GM12875 (cell line): ENCODE measurements around the gene CDC42BPB.

Experiments
- H3K4me3 ChIP-seq: one replicate; pipeline ENCODE4 v1.5.1; 2011; ENCODE audit warnings: low read depth, low read length, control low read depth
- TF ChIP-seq, protein P1 (sequence below): IDR thresholded peaks from 2 replicates; pipeline ENCODE4 v1.5.1; 2011; ENCODE audit warnings: low read depth, mild to moderate bottlenecking, control low read depth, inconsistent platforms, low read length, moderate library complexity, borderline replicate concordance; ENCODE audit not compliant: insufficient read depth

CDC42BPB gene

DNA sequence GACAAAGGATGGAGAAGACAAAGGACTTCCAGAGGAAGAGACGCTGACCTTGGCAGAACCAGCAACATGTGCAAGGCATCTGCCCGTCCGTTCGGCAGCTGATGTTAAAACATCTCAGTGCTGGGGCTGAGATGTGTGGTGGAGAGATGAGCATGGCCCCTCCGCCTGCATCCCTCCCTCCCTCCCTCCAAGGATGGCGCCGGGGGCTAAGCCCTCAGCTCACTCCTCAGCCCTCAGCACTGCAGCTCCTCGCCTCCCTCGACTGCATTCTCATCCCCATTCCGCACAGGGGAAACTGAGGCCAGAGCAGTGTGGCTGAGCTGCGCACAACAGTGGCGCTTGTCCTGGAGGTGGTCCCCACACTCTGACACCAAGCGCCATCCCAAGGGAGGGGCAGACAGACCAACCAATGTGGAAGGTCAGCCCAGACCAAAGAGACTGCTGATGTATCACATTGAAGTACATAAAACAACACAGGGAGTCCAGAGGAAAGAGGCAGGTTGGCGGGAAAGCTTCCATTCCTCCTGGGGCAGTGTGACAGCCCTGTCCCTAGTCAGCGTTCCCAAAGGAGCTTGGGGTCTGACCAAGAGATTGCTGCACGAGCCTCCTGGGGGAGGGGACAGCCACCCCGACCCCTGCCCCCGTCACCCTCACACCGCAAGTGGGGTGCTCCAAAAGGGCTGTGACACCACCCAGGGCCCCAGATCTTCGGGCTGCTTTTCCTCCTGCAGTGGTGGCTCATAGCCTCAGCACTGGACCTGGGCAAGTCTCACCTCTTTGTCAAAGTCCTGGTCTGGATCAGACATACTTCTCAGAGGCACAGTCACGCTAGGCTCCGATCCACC is 119.8 kb downstream of the CDC42BPB start:
- TF ChIP-seq, protein P1, sequence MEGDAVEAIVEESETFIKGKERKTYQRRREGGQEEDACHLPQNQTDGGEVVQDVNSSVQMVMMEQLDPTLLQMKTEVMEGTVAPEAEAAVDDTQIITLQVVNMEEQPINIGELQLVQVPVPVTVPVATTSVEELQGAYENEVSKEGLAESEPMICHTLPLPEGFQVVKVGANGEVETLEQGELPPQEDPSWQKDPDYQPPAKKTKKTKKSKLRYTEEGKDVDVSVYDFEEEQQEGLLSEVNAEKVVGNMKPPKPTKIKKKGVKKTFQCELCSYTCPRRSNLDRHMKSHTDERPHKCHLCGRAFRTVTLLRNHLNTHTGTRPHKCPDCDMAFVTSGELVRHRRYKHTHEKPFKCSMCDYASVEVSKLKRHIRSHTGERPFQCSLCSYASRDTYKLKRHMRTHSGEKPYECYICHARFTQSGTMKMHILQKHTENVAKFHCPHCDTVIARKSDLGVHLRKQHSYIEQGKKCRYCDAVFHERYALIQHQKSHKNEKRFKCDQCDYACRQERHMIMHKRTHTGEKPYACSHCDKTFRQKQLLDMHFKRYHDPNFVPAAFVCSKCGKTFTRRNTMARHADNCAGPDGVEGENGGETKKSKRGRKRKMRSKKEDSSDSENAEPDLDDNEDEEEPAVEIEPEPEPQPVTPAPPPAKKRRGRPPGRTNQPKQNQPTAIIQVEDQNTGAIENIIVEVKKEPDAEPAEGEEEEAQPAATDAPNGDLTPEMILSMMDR: no peak
- H3K4me3 ChIP-seq: no peak overlapping the region

DNA sequence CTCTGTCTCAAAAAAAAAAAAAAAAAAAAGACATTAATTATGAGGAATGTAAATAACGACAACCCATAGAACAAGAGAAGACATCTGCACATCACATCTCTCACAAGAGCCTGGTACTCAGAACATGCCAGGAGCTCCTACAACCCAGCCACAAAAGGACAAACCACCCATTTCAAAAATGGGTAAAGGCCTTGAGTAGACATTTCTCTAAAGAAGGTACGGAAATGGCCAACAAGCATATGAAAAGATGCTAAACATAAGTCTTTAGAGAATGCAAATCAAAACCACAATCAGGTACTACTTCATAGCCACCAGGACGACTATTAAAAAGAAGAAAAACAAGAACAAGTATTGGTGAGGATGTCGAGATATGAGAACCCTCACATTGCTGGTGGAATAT is 121.6 kb downstream of the CDC42BPB start:
- TF ChIP-seq, protein P1: no peak

DNA sequence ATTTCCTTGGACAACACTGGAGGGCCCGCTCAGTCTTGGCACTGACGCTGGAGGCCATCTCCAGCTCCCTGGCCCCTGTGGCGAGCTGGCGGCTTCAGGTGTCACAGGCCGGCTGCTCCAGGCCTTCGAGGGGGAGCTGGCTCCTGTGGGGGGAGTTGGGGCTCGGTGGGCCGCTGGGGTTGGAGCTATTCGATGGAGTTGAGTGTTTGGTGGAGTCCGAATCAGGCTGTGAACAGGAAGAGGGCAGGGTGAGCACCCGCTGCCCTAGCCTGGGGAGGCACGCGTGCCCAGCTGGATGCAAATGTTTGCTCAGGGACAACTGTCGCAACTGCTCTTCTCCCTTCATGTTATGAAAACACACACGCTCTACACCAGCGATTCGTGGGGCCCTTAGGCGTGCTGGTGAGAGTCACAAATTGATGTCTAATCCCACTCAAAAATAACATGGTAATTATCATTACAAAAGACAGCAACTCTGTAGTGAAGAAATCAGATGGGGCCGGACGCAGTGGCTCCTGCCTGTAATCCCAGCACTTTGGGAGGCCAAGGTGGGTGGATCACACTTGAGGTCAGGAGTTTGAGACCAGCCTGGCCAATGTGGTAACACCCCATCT is 123.6 kb downstream of the CDC42BPB start:
- TF ChIP-seq, protein P1: no peak
- H3K4me3 ChIP-seq: no peak overlapping the region

More for the DNA sequence above, 121.6 kb downstream of the CDC42BPB start:
- H3K4me3 ChIP-seq: no peak overlapping the region

DNA sequence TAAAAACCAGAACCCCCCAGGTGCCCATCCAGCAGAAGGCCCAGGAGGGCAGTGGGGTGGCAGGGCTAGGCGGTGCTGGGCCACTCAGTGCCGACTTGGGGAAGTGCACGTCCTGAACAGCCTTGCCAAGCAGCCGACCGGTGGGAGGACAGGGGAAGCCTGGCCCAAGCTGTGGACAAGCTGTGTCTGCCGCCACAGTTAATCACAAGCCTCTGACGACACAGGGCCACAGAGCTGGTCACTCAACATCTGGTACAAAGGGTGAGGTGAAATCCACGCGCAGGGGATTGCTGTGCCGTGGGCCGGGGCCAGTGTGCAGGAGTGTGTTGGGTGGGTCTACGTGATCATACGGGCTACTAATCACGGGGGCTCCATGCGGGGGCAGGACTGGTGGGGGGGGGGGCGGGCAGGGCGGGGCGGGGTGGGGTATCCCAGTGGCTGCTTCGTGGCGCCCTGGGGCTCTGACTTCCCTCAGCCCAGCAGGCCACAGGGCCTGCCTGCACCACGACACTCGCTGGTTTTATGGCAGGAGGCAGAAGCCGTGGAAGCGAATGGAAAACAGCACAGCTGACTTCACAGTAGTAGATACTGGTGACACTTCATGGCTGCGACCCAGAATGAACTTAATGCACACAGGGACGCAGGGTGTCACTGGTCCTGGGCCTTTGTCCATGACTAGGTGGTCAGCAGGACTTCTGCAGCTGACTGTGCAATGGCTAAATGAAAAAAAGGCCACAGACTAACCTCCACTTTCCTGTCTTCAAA is 124.7 kb downstream of the CDC42BPB start:
- TF ChIP-seq, protein P1: no peak
- no peak overlapping the region for H3K4me3 ChIP-seq

DNA sequence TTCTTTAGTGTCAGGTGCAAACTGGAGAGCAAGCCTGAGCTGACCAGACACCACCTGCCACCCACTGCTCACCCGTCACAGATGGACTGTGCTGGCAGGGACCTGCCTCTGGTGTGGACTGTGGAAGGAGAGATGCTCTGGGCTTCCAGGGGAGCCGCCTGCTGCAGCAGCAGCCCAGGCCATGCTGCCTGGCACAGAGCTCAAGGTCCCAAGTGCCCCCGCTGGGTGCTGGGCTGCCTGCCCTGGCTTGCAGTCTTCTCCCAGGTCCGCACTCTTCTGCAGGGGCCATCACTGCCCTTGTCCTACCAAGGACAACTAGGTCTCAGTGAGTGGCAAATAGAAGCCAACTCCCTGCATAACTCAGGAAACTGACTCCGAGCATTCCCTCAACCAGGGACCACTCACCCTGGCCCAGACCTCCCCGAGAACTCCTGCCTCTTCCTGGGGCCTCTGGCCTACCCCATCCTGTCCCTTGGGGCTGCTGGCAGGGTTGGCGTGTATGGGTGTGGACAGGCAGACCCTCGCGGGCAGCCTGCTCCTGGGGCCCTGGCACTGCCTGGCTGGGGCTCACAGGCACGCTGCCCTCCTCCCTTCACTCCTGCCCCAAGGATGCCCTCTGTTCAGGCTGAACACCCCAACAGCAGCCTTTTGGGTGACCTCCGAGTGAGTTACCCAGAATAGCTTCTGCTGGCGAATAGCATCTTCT is 125.6 kb downstream of the CDC42BPB start:
- TF ChIP-seq, protein P1: no peak
- no peak overlapping the region for H3K4me3 ChIP-seq

DNA sequence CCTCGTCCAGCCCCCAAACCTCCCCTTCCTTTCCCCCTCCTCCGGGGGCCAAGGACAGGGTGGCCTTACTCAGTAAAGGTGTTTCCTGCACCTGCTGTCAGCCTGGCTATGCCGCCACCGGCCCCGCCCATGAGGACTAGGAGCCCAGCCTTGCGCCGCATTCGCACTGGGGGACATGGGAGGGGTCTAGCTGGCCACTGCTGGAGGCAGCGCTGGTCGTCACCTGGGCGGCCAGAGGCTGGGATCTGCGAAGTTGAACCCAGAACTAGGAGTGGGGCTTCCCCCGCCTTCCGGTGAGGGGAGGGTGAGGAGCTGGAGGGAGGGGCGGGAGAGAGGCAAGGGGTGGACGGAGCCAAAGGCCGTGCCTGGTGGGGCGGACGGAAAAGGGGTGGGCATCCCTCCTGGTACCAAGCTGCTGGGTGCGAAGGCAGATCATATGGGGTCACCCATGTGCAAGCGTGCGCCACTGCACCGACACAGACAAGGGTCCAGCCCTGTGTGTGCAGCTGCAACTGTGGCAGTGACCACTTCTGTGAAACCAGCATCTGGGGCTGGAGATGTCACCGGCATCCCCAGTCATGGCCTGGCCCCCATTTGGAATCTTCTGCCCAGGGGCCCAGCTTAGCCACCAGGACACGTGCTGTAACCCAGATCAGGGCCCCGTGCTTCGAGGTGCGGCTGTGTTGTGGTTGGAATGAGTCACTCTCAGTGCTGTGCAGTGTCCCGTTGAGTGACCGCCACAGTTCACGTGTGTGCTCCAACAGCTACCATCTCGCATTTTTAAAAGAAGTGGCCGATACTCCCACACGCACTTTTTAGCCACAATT is 126.4 kb downstream of the CDC42BPB start:
- H3K4me3 ChIP-seq: no peak overlapping the region
- TF ChIP-seq, protein P1: no peak
